AG09309 (cell line): ENCODE data around the gene PLAAT5.

Experiments
- DNase-seq: peaks from one replicate; pipeline ENCODE4 v3.0.0-alpha.2; 2010; ENCODE audit warnings: low read depth
- H3K4me3 ChIP-seq: 2 replicates; pipeline ENCODE4 v1.5.1; 2011; ENCODE audit warnings: mild to moderate bottlenecking, low read depth, low read length, moderate library complexity; ENCODE audit not compliant: control insufficient read depth
- CTCF ChIP-seq: IDR thresholded peaks from 2 replicates; pipeline ENCODE4 v1.5.1; 2011; ENCODE audit warnings: mild to moderate bottlenecking, low read depth, low read length, inconsistent platforms; ENCODE audit not compliant: insufficient read depth, control insufficient read depth; ENCODE audit errors: missing control alignments

The PLAAT5 gene

GRCh38 chr11:63521896-63522295, 30.9 kb upstream of the PLAAT5 start:
- H3K4me3 ChIP-seq: no peak overlapping the region
- no peak for DNase-seq
- TF ChIP-seq CTCF: no peak

GRCh38 chr11:63520606-63521170, 29.7 kb upstream of the PLAAT5 start:
- no peak for DNase-seq
- no peak overlapping the region for H3K4me3 ChIP-seq
- TF ChIP-seq CTCF: no peak

- DNase-seq: no peak
- no peak for TF ChIP-seq CTCF
- no peak overlapping the region for H3K4me3 ChIP-seq
These were observed 27.6 kb upstream of the PLAAT5 start for GRCh38 chr11:63518548-63518947.

GRCh38 chr11:63517156-63517555, 26.2 kb upstream of the PLAAT5 start:
- H3K4me3 ChIP-seq: no peak overlapping the region
- DNase-seq: no peak
- no peak for TF ChIP-seq CTCF

- no peak overlapping the region for H3K4me3 ChIP-seq
- TF ChIP-seq CTCF: no peak
- no peak for DNase-seq
These were observed 25.1 kb upstream of the PLAAT5 start for GRCh38 chr11:63516109-63516508.

- no peak for DNase-seq
- no peak for TF ChIP-seq CTCF
- H3K4me3 ChIP-seq: no peak overlapping the region
These were observed 21.8 kb upstream of the PLAAT5 start for GRCh38 chr11:63512816-63513215.
